ENCODE measurements around the gene TTC7B. TPM values are rescaled to one million over a fixed set of nuclear protein-coding genes. Genes with fewer than 3 reads are reported as not detected.

TTC7B gene
- total RNA-seq, 2 experiments from 2014 or later: 5.6 to 7.8 TPM

DNA sequence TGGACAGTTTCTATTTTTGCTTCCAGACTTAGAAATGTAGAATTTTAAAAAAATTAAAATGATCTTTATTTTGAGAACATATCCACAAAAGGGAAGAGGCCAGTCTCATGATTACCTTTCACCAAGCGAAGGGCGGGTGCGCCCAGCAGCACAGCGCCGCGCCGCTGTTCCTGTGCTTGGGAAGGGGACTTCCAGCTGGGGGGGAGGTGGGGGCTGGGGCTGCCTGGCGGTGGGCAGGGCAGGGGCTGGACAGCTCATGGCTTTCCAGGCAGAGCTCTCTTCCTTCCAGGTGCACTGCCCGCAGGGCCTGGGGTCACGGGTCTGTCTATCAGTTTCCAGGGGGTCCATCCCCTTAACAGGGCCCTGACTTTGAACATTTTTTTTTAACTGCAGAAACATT, 199.9 kb downstream of the TTC7B start:
- H3K36me3 Mint-ChIP-seq (ENCODE audit: low read depth): no peaks in the 10 kb centered on the region
- no peak overlapping the region for H3K27ac Mint-ChIP-seq
- DNase-seq (no peak), ATAC-seq (no peak)
- POLR2A ChIA-PET: no interaction called here
- TF ChIP-seq, protein P1, sequence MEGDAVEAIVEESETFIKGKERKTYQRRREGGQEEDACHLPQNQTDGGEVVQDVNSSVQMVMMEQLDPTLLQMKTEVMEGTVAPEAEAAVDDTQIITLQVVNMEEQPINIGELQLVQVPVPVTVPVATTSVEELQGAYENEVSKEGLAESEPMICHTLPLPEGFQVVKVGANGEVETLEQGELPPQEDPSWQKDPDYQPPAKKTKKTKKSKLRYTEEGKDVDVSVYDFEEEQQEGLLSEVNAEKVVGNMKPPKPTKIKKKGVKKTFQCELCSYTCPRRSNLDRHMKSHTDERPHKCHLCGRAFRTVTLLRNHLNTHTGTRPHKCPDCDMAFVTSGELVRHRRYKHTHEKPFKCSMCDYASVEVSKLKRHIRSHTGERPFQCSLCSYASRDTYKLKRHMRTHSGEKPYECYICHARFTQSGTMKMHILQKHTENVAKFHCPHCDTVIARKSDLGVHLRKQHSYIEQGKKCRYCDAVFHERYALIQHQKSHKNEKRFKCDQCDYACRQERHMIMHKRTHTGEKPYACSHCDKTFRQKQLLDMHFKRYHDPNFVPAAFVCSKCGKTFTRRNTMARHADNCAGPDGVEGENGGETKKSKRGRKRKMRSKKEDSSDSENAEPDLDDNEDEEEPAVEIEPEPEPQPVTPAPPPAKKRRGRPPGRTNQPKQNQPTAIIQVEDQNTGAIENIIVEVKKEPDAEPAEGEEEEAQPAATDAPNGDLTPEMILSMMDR (IDR thresholded peaks at IDR 0.05): no peak
- intact Hi-C loops (cut with micrococcal nuclease): no loop called here
- CTCF ChIA-PET: interaction anchor here (1.3 kb wide), 1 partner anchor 21 kb away, joined by 3 read pairs; no protein-coding TSS in a partner anchor
- H3K4me1 Mint-ChIP-seq (ENCODE audit: low read depth): no peaks in the 10 kb centered on the region
- H3K27me3 Mint-ChIP-seq: no peaks in the 10 kb centered on the region
- H3K4me3 Mint-ChIP-seq: no peak overlapping the region
- H3K9me3 Mint-ChIP-seq: no peaks in the 10 kb centered on the region

DNA sequence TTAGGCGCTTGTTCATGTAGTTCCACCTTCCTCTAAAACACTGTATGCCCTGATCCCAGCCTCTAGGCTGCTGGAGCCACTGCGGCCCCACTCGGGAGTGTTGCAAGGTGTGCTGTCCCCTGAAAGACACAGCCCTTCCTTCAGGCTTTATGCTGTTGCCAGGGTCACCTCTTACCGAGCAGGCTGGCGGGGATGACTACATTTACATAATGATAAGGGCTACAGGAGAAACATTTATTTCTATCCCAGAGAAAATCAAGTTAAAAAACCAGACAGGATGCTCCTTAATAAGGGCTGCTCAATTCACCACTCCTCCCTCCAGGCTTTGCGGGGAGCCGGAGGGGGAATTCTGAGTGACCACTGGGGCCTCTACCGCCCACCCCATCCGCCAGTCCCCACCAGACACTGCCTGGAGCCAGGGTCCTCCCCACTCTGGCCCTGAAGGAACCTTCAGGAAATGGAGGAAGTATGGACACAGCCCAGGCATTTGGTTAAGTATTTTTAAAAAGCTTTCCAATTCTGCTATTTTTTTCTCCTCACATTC, 200.6 kb downstream of the TTC7B start:
- no peaks in the 10 kb centered on the region for H3K27me3 Mint-ChIP-seq
- no peaks in the 10 kb centered on the region for H3K36me3 Mint-ChIP-seq (ENCODE audit: low read depth)
- TF ChIP-seq, protein P1 (IDR thresholded peaks at IDR 0.05): no peak
- DNase-seq: no peak
- no peaks in the 10 kb centered on the region for H3K4me1 Mint-ChIP-seq (ENCODE audit: low read depth)
- ATAC-seq: no peak
- no peaks in the 10 kb centered on the region for H3K9me3 Mint-ChIP-seq
- ChIA-PET CTCF (interaction anchor here (1.3 to 1.7 kb wide), 2 partner anchors 21 to 82 kb away, joined by 3 to 6 read pairs; no protein-coding TSS in a partner anchor), POLR2A (no interaction called here)
- intact Hi-C loops (cut with micrococcal nuclease): no loop called here
- no peak overlapping the region for H3K27ac Mint-ChIP-seq
- H3K4me3 Mint-ChIP-seq: no peak overlapping the region

DNA sequence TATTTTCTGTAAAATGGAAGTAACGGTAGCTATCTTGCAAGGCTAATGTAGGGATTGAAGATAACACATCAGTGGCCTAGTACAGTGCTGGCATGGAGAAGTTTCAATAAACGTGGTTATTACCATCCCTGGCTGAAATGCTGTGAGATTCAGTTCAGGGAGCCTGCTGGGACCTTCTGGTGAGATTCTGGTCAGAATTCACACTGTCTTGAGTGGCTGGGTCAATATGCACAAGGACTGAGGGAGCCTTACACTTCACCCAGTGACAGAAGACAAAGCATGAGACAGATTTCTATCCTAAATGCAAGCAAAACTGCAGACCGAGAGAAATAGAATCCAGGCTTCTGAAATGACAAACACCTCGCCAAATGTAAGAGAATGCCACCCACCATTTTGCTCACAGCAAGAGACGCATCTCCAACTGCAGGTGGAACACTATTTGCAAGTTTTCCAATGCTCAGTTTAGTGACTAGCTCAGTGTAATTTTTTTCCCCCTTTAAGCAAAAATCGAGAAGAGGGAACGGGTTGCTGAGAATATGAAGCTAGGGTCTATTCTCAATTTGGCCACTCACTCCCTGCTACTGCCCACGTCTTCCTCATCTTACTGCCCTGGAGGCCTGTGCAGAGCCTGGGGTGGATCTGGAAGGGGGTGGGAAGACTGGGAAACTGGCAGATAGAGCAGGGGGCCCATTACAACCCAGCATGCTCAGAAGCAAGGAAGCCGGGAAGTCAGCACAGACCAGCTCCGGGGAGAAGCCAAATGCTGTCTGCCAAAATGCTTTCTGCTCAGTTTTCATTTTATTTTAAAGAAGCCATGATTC, 201.3 kb downstream of the TTC7B start:
- H3K9me3 Mint-ChIP-seq: no peaks in the 10 kb centered on the region
- intact Hi-C loops (cut with micrococcal nuclease): no loop called here
- H3K36me3 Mint-ChIP-seq (ENCODE audit: low read depth): no peaks in the 10 kb centered on the region
- ChIA-PET POLR2A (no interaction called here), CTCF (interaction anchor here (1.7 kb wide), 1 partner anchor 82 kb away, joined by 6 read pairs; no protein-coding TSS in a partner anchor)
- H3K27ac Mint-ChIP-seq: no peak overlapping the region
- DNase-seq (no peak), ATAC-seq (no peak)
- no peak overlapping the region for H3K4me3 Mint-ChIP-seq
- H3K27me3 Mint-ChIP-seq: no peaks in the 10 kb centered on the region
- no peaks in the 10 kb centered on the region for H3K4me1 Mint-ChIP-seq (ENCODE audit: low read depth)
- TF ChIP-seq, protein P1 (IDR thresholded peaks at IDR 0.05): no peak

DNA sequence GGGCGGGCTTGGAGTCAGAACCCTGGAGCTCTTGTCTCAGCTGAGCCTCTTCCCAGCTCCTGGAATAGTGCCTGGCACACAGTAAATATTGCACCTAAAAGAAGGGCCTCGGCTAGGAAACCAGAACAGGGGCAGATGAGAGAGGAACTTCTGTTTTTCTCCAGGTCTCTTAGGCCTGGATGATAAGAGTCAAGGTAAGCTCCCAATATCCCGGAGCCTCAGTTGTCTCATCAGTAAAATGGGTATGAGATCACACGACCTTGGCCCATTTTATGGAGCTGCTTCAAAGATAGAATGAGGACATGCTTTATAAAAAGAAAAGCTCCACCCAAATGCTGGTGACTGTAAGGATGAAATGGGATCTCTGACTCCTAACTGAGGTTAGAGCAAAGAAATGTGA, 202.2 kb downstream of the TTC7B start:
- ChIA-PET CTCF (interaction anchor here (0.6 kb wide), 1 partner anchor 249 kb away, joined by 4 read pairs; no protein-coding TSS in a partner anchor), POLR2A (no interaction called here)
- Mint-ChIP-seq H3K27ac (no peak overlapping the region), H3K27me3 (no peaks in the 10 kb centered on the region), H3K4me1 (ENCODE audit: low read depth) (no peaks in the 10 kb centered on the region), H3K4me3 (no peak overlapping the region), H3K9me3 (no peaks in the 10 kb centered on the region), H3K36me3 (ENCODE audit: low read depth) (no peaks in the 10 kb centered on the region)
- ATAC-seq (no peak), DNase-seq (no peak)
- intact Hi-C loops (cut with micrococcal nuclease): no loop called here
- TF ChIP-seq, protein P1 (IDR thresholded peaks at IDR 0.05): no peak

GRCh38 chr14:90613453-90613852, 202.8 kb downstream of the TTC7B start:
- POLR2A ChIA-PET: no interaction called here
- TF ChIP-seq, protein P1 (IDR thresholded peaks at IDR 0.05): no peak
- H3K9me3 Mint-ChIP-seq: no peaks in the 10 kb centered on the region
- DNase-seq (no peak), ATAC-seq (no peak)
- H3K36me3 Mint-ChIP-seq (ENCODE audit: low read depth): no peaks in the 10 kb centered on the region
- H3K4me3 Mint-ChIP-seq: no peak overlapping the region
- CTCF ChIA-PET: interaction anchor here (0.6 kb wide), 1 partner anchor 249 kb away, joined by 4 read pairs; no protein-coding TSS in a partner anchor
- no peaks in the 10 kb centered on the region for H3K27me3 Mint-ChIP-seq
- H3K27ac Mint-ChIP-seq: no peak overlapping the region
- H3K4me1 Mint-ChIP-seq (ENCODE audit: low read depth): no peaks in the 10 kb centered on the region
- intact Hi-C loops (cut with micrococcal nuclease): no loop called here

Data from activated CD8-positive, alpha-beta T cell treated with anti-CD3 and anti-CD28 coated beads for 36 hours (primary cell).